BE2C (cell line): ENCODE data around the gene ANKHD1.
A peak's percentile ranks its signal among the peaks of the same experiment; 100 is the strongest.

Experiments
- DNase-seq: peaks from one replicate; pipeline ENCODE4 v3.0.0-alpha.2; 2020
- H3K27me3 ChIP-seq: fragments of 250-450 bp; sonication (Bioruptor Pico); 2 replicates; pipeline ENCODE4 v1.5.1; 2020; ENCODE audit warnings: mild to moderate bottlenecking
- H3K36me3 ChIP-seq: fragments of 250-450 bp; sonication (Bioruptor Pico); 2 replicates; pipeline ENCODE4 v1.5.1; 2020; ENCODE audit warnings: mild to moderate bottlenecking
- H3K4me1 ChIP-seq: fragments of 250-450 bp; sonication (Bioruptor Pico); 2 replicates; pipeline ENCODE4 v1.5.1; 2020
- H3K4me3 ChIP-seq: 2 replicates; pipeline ENCODE4 v1.5.1; 2011; ENCODE audit warnings: low read depth, low read length
- H3K9me3 ChIP-seq: fragments of 250-450 bp; sonication (Bioruptor Pico); 2 replicates; pipeline ENCODE4 v1.5.1; 2020
- TF ChIP-seq, protein P1 (sequence below): IDR thresholded peaks from 2 replicates; pipeline ENCODE4 v1.5.1; 2012; ENCODE audit warnings: mild to moderate bottlenecking, low read depth, low read length

The ANKHD1 gene

DNA sequence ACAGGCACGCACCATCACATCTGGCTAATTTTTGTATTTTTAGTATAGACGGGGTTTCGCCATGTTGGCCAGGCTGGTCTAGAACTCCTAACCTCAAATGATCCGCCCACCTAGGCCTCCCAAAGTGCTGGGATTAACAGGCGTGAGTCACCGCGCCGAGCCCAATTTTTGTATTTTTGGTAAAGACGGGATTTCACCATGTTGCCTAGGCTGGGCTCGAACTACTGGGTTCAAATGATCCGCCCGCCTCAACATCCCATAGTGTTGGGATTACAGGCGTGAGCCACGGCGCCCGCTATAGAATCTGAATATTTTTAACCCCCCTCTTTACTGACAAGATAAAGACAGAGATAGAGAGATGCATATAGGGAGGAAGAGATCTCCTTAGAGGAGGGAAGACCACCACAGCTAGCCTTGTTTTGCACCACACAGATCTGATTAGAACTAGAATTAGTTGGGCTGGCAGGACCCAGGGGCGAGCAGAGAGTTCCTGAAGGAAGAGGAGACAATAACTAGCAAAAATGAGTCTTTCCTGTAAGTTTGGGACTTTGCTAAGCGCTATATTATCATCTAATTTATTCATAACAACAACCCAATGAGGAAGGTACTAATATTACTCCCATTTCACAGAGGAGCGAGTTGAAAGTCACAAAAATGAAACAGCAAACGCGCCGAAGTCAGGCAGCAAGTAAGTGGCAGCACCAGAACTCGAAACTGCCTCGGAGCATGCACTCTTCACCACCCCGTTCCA, 1.5 kb upstream of the ANKHD1 start:
- Histone ChIP-seq H3K4me3 (peak overlapping the region; percentile 98), H3K36me3 (peaks cover 6% of the 10 kb centered on the region; the same call in 1 of the 2 replicates), H3K27me3 (no peaks in the 10 kb centered on the region), H3K4me1 (no peaks in the 10 kb centered on the region), H3K9me3 (no peaks in the 10 kb centered on the region)
- TF ChIP-seq, protein P1, sequence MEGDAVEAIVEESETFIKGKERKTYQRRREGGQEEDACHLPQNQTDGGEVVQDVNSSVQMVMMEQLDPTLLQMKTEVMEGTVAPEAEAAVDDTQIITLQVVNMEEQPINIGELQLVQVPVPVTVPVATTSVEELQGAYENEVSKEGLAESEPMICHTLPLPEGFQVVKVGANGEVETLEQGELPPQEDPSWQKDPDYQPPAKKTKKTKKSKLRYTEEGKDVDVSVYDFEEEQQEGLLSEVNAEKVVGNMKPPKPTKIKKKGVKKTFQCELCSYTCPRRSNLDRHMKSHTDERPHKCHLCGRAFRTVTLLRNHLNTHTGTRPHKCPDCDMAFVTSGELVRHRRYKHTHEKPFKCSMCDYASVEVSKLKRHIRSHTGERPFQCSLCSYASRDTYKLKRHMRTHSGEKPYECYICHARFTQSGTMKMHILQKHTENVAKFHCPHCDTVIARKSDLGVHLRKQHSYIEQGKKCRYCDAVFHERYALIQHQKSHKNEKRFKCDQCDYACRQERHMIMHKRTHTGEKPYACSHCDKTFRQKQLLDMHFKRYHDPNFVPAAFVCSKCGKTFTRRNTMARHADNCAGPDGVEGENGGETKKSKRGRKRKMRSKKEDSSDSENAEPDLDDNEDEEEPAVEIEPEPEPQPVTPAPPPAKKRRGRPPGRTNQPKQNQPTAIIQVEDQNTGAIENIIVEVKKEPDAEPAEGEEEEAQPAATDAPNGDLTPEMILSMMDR: no peak
- DNase-seq: no peak

DNA sequence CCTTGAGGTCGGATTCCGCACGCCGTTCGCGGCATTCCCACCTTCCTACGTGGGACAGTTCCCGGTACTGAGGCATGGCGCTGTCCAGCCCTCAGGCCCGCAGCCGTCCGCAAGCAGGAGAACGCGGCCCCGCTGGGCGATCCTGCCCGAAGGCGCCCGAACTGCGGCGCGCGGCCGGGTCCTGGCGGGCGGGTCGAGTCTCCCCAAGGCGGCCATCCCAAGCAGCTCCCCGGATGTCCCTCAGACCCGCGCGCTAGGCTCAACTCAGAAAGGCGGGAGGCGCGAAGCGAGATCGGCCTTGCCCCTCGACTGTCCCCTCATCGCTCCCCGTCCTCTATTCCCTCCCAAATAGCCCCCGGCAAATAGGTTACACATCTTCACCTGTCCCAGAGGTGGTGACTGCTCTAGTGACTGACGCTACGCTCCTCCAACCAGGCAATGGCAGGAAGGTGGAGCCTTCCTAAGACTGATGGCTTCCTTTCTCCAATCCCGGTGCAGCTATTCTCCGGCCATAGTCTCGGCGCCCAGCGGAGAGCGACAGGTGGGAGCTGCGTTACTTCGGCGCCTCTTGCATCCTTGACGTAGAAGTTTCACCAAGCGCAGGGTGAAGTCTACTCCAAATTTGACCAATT, 787 bp upstream of the ANKHD1 start:
- TF ChIP-seq, protein P1: no peak
- DNase-seq: peak; percentile 91
- Histone ChIP-seq H3K27me3 (no peaks in the 10 kb centered on the region), H3K4me1 (no peaks in the 10 kb centered on the region), H3K9me3 (no peaks in the 10 kb centered on the region), H3K4me3 (peak overlapping the region; percentile 98), H3K36me3 (peaks cover 13% of the 10 kb centered on the region; the same call in 1 of the 2 replicates)

DNA sequence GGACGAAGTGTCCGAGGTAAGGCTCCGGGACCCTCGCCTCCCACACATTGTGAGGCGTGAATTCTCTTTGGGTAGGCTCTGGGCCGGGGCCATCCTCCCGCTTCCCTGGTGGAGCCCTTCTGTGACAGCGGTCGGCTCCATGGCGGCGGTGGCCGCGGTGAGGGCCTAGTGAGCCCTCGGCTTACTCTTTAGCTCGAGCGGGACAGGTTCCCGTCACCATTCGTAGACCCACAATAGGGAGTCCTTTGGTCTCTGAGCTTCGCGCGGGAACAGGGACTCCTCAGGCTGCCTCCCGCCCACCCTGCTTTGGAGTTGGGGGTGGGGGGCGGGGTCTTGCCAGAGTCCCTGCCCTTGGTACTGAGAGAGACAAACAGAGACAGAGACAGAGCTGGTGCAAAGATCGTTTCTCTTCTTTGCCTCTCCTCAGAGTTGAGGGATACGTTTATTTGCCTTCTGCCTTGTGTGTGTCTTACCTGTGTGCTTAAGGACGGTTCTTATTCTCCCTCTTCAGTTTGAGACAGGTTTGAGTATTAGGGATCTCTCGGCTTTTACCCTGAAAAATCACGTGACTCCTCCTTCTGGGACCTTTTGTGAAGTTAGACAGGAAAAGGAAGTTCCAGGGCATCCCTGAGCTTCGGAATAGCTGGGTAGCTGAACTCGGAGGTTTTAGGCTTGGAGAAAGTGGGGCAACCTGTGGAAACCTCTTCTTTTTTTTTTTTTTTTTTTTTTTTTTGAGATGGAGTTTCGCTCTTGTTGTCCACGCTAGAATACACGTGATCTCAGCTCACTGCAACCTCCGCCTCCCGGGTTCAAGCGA, 833 bp downstream of the ANKHD1 start:
- TF ChIP-seq, protein P1: no peak
- DNase-seq: peak; percentile 63
- Histone ChIP-seq H3K27me3 (no peaks in the 10 kb centered on the region), H3K4me1 (no peaks in the 10 kb centered on the region), H3K9me3 (no peaks in the 10 kb centered on the region), H3K4me3 (peak overlapping the region; percentile 99), H3K36me3 (peaks cover 18% of the 10 kb centered on the region; the same call in 1 of the 2 replicates)

GRCh38 chr5:140403613-140404012, 2.0 kb downstream of the ANKHD1 start:
- Histone ChIP-seq H3K9me3 (no peaks in the 10 kb centered on the region), H3K4me3 (peak overlapping the region; percentile 99), H3K4me1 (no peaks in the 10 kb centered on the region), H3K36me3 (peaks cover 18% of the 10 kb centered on the region; the same call in 1 of the 2 replicates), H3K27me3 (no peaks in the 10 kb centered on the region)
- no peak for DNase-seq
- TF ChIP-seq, protein P1: no peak

DNA sequence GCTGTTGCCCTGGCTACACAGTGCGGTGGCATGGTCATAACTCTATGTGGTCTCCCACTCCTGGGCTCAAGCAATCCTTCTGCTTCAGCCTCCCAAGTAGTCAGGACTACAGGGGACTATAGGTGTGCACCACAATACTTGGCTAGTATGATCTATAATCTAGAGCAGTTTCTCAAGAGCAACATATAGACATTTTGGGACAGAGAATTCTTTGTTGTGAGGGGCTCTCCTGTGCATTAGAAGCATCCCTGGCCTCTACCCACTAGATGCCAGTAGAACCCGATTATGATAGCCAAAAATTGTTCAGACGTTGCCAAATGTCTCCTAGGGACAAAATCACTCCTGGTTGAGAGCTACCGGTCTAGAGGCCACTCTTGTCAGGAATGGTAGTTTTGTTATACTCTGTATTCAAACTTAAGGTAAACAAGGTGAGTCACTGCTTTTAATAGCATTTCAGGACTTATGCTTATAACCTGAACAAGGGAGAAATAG, 7.2 kb downstream of the ANKHD1 start:
- no peak overlapping the region for H3K4me3 ChIP-seq
- no peaks in the 10 kb centered on the region for H3K4me1 ChIP-seq
- TF ChIP-seq, protein P1: no peak
- no peak for DNase-seq
- no peaks in the 10 kb centered on the region for H3K9me3 ChIP-seq
- H3K36me3 ChIP-seq: peaks cover 16% of the 10 kb centered on the region; the same call in 1 of the 2 replicates
- no peaks in the 10 kb centered on the region for H3K27me3 ChIP-seq
